Right lobe of liver (tissue), 4 donors: ENCODE results near the gene CACNG1.

ENCODE experiments used
- POLR2A ChIP-seq: fragments of 450-650 bp; IDR thresholded peaks from one replicate; pipeline ENCODE4 v1.6.1; 2017; ENCODE audit warnings: antibody characterized with exemption, mild to moderate bottlenecking
- TF ChIP-seq, protein P1 (sequence below), 4 donors: fragments of 200-600 bp in 3 of 4; fragments of 450-650 bp in 1 of 4; IDR thresholded peaks; one replicate each; pipeline versions ENCODE4 v1.5.1 to v1.8.0; 2016 to 2022; ENCODE audit warnings: antibody characterized with exemption in 4 of 4, mild to moderate bottlenecking in 2 of 4
- donor health status: DM: no; HTN: no; CAD: no.
- donor health status: DM: no; HTN: no; CAD: no.
- donor health status: DM: no; HTN: yes; CAD: no.

DNA sequence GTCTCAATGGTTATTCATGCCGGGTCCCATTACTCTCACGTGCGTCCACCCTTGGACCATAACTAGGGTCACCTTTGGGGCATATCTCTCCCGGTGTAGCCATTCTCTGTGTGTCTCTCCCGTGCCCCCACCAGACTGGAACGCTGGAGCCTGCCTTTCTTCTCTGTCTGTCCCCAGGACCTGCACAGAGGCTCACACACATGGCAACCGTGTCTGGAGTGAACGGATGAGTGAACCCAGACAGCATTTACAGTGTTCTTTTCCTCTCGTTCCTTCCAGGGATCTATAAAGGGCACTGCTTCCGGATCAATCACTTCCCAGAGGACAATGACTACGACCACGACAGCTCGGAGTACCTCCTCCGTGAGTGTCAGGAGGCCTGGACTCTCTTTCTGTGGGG is 26.4 kb upstream of the CACNG1 start:
- TF ChIP-seq, protein P1, sequence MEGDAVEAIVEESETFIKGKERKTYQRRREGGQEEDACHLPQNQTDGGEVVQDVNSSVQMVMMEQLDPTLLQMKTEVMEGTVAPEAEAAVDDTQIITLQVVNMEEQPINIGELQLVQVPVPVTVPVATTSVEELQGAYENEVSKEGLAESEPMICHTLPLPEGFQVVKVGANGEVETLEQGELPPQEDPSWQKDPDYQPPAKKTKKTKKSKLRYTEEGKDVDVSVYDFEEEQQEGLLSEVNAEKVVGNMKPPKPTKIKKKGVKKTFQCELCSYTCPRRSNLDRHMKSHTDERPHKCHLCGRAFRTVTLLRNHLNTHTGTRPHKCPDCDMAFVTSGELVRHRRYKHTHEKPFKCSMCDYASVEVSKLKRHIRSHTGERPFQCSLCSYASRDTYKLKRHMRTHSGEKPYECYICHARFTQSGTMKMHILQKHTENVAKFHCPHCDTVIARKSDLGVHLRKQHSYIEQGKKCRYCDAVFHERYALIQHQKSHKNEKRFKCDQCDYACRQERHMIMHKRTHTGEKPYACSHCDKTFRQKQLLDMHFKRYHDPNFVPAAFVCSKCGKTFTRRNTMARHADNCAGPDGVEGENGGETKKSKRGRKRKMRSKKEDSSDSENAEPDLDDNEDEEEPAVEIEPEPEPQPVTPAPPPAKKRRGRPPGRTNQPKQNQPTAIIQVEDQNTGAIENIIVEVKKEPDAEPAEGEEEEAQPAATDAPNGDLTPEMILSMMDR (IDR thresholded peaks at IDR 0.05), result no peak
- no peak for TF ChIP-seq POLR2A
